ENCODE results near the gene SCN5A.

SCN5A gene

GRCh38 chr3:38646062-38646461, 3.4 kb downstream of the SCN5A start:
- no peak overlapping the region for H3K9ac ChIP-seq (ENCODE audit: low read depth, low read length)
- peaks cover 4% of the 10 kb centered on the region for H3K4me1 ChIP-seq (ENCODE audit: control insufficient read depth, insufficient read depth, low read length)
- no peak overlapping the region for H3K4me3 ChIP-seq (ENCODE audit: low read length)
- H3K4me2 ChIP-seq (ENCODE audit: low read length) = no peak overlapping the region
- peaks cover 23% of the 10 kb centered on the region for H3K27me3 ChIP-seq (ENCODE audit: control insufficient read depth, insufficient read depth, low read length)
- H3K36me3 ChIP-seq (ENCODE audit: insufficient read depth, low read length) = no peaks in the 10 kb centered on the region
- no peaks in the 10 kb centered on the region for H3K9me3 ChIP-seq (replicated peaks; ENCODE audit: low read length)

- Histone ChIP-seq H3K9ac (ENCODE audit: low read depth, low read length) (no peak overlapping the region), H3K4me2 (ENCODE audit: low read length) (no peak overlapping the region), H3K4me3 (ENCODE audit: low read length) (no peak overlapping the region), H3K27me3 (ENCODE audit: control insufficient read depth, insufficient read depth, low read length) (peaks cover 23% of the 10 kb centered on the region), H3K4me1 (ENCODE audit: control insufficient read depth, insufficient read depth, low read length) (peaks cover 4% of the 10 kb centered on the region), H3K36me3 (ENCODE audit: insufficient read depth, low read length) (no peaks in the 10 kb centered on the region), H3K9me3 (replicated peaks; ENCODE audit: low read length) (no peaks in the 10 kb centered on the region)
Measured at GRCh38 chr3:38645601-38646000, 3.9 kb downstream of the SCN5A start.

- Histone ChIP-seq H3K9ac (ENCODE audit: low read depth, low read length) (no peak overlapping the region), H3K4me2 (ENCODE audit: low read length) (no peak overlapping the region), H3K4me3 (ENCODE audit: low read length) (no peak overlapping the region), H3K9me3 (replicated peaks; ENCODE audit: low read length) (no peaks in the 10 kb centered on the region), H3K36me3 (ENCODE audit: insufficient read depth, low read length) (no peaks in the 10 kb centered on the region), H3K27me3 (ENCODE audit: control insufficient read depth, insufficient read depth, low read length) (peaks cover 18% of the 10 kb centered on the region), H3K4me1 (ENCODE audit: control insufficient read depth, insufficient read depth, low read length) (peaks cover 4% of the 10 kb centered on the region)
Measured at GRCh38 chr3:38645076-38645475, 4.4 kb downstream of the SCN5A start.

- Histone ChIP-seq H3K4me3 (ENCODE audit: low read length) (no peak overlapping the region), H3K9me3 (replicated peaks; ENCODE audit: low read length) (no peaks in the 10 kb centered on the region), H3K36me3 (ENCODE audit: insufficient read depth, low read length) (no peaks in the 10 kb centered on the region), H3K4me2 (ENCODE audit: low read length) (no peak overlapping the region), H3K27me3 (ENCODE audit: control insufficient read depth, insufficient read depth, low read length) (peaks cover 14% of the 10 kb centered on the region), H3K9ac (ENCODE audit: low read depth, low read length) (no peak overlapping the region), H3K4me1 (ENCODE audit: control insufficient read depth, insufficient read depth, low read length) (peaks cover under 1% of the 10 kb centered on the region)
Measured at GRCh38 chr3:38644662-38645053, 4.8 kb downstream of the SCN5A start.

GRCh38 chr3:38644016-38644661, 5.3 kb downstream of the SCN5A start:
- Histone ChIP-seq H3K9ac (ENCODE audit: low read depth, low read length) (no peak overlapping the region), H3K27me3 (ENCODE audit: control insufficient read depth, insufficient read depth, low read length) (peaks cover 14% of the 10 kb centered on the region), H3K9me3 (replicated peaks; ENCODE audit: low read length) (no peaks in the 10 kb centered on the region), H3K36me3 (ENCODE audit: insufficient read depth, low read length) (no peaks in the 10 kb centered on the region), H3K4me2 (ENCODE audit: low read length) (no peak overlapping the region), H3K4me3 (ENCODE audit: low read length) (no peak overlapping the region), H3K4me1 (ENCODE audit: control insufficient read depth, insufficient read depth, low read length) (no peaks in the 10 kb centered on the region)

- H3K9ac ChIP-seq (ENCODE audit: low read depth, low read length) = no peak overlapping the region
- H3K36me3 ChIP-seq (ENCODE audit: insufficient read depth, low read length) = no peaks in the 10 kb centered on the region
- no peaks in the 10 kb centered on the region for H3K4me1 ChIP-seq (ENCODE audit: control insufficient read depth, insufficient read depth, low read length)
- no peaks in the 10 kb centered on the region for H3K9me3 ChIP-seq (replicated peaks; ENCODE audit: low read length)
- H3K4me3 ChIP-seq (ENCODE audit: low read length) = no peak overlapping the region
- H3K27me3 ChIP-seq (ENCODE audit: control insufficient read depth, insufficient read depth, low read length) = peaks cover 12% of the 10 kb centered on the region
- no peak overlapping the region for H3K4me2 ChIP-seq (ENCODE audit: low read length)
Measured at GRCh38 chr3:38643592-38643991, 5.9 kb downstream of the SCN5A start.

- Histone ChIP-seq H3K4me1 (ENCODE audit: control insufficient read depth, insufficient read depth, low read length) (no peaks in the 10 kb centered on the region), H3K9ac (ENCODE audit: low read depth, low read length) (no peak overlapping the region), H3K4me2 (ENCODE audit: low read length) (no peak overlapping the region), H3K36me3 (ENCODE audit: insufficient read depth, low read length) (no peaks in the 10 kb centered on the region), H3K27me3 (ENCODE audit: control insufficient read depth, insufficient read depth, low read length) (peaks cover 7% of the 10 kb centered on the region), H3K4me3 (ENCODE audit: low read length) (no peak overlapping the region), H3K9me3 (replicated peaks; ENCODE audit: low read length) (no peaks in the 10 kb centered on the region)
Measured at GRCh38 chr3:38643090-38643489, 6.4 kb downstream of the SCN5A start.

GRCh38 chr3:38641461-38642110, 7.9 kb downstream of the SCN5A start:
- Histone ChIP-seq H3K4me3 (ENCODE audit: low read length) (no peak overlapping the region), H3K9ac (ENCODE audit: low read depth, low read length) (no peak overlapping the region), H3K4me1 (ENCODE audit: control insufficient read depth, insufficient read depth, low read length) (no peaks in the 10 kb centered on the region), H3K36me3 (ENCODE audit: insufficient read depth, low read length) (no peaks in the 10 kb centered on the region), H3K9me3 (replicated peaks; ENCODE audit: low read length) (no peaks in the 10 kb centered on the region), H3K4me2 (ENCODE audit: low read length) (no peak overlapping the region), H3K27me3 (ENCODE audit: control insufficient read depth, insufficient read depth, low read length) (no peaks in the 10 kb centered on the region)

- no peaks in the 10 kb centered on the region for H3K36me3 ChIP-seq (ENCODE audit: insufficient read depth, low read length)
- H3K4me1 ChIP-seq (ENCODE audit: control insufficient read depth, insufficient read depth, low read length) = no peaks in the 10 kb centered on the region
- H3K27me3 ChIP-seq (ENCODE audit: control insufficient read depth, insufficient read depth, low read length) = no peaks in the 10 kb centered on the region
- H3K4me3 ChIP-seq (ENCODE audit: low read length) = no peak overlapping the region
- H3K4me2 ChIP-seq (ENCODE audit: low read length) = no peak overlapping the region
- no peaks in the 10 kb centered on the region for H3K9me3 ChIP-seq (replicated peaks; ENCODE audit: low read length)
- no peak overlapping the region for H3K9ac ChIP-seq (ENCODE audit: low read depth, low read length)
Measured at GRCh38 chr3:38640661-38641452, 8.6 kb downstream of the SCN5A start.

GRCh38 chr3:38638354-38638753, 11.1 kb downstream of the SCN5A start:
- Histone ChIP-seq H3K4me2 (ENCODE audit: low read length) (no peak overlapping the region), H3K4me1 (ENCODE audit: control insufficient read depth, insufficient read depth, low read length) (peaks cover 12% of the 10 kb centered on the region), H3K36me3 (ENCODE audit: insufficient read depth, low read length) (no peaks in the 10 kb centered on the region), H3K4me3 (ENCODE audit: low read length) (no peak overlapping the region), H3K9me3 (replicated peaks; ENCODE audit: low read length) (no peaks in the 10 kb centered on the region), H3K27me3 (ENCODE audit: control insufficient read depth, insufficient read depth, low read length) (no peaks in the 10 kb centered on the region), H3K9ac (ENCODE audit: low read depth, low read length) (no peak overlapping the region)

GRCh38 chr3:38637906-38638305, 11.6 kb downstream of the SCN5A start:
- Histone ChIP-seq H3K27me3 (ENCODE audit: control insufficient read depth, insufficient read depth, low read length) (no peaks in the 10 kb centered on the region), H3K4me3 (ENCODE audit: low read length) (no peak overlapping the region), H3K4me1 (ENCODE audit: control insufficient read depth, insufficient read depth, low read length) (peaks cover 15% of the 10 kb centered on the region), H3K9ac (ENCODE audit: low read depth, low read length) (no peak overlapping the region), H3K9me3 (replicated peaks; ENCODE audit: low read length) (no peaks in the 10 kb centered on the region), H3K4me2 (ENCODE audit: low read length) (no peak overlapping the region), H3K36me3 (ENCODE audit: insufficient read depth, low read length) (no peaks in the 10 kb centered on the region)

Measured in skeletal muscle satellite cell (primary cell).